ENCODE data around the gene ZRSR2. TPM values are rescaled to one million over a fixed set of nuclear protein-coding genes. Genes with fewer than 3 reads are reported as not detected.
"Not testable (repeated sequence)": the region's sequence is repeated elsewhere in the genome, so short reads cannot be mapped to it uniquely, and the experiment has no call there.

The ZRSR2 gene
- total RNA-seq, 1 experiment from 2014 or later, result not detected

GRCh38 chrX:15786915-15787314 is 3.4 kb upstream of the ZRSR2 start:
- in situ Hi-C loops (cut with HindIII; ENCODE audit: low sequenced_read_pairs), result no loop called here
- no peak for DNase-seq (ENCODE audit: low spot score)

GRCh38 chrX:15790769-15791290 is 546 bp downstream of the ZRSR2 start:
- no peak for DNase-seq (ENCODE audit: low spot score)

GRCh38 chrX:15797707-15798106 is 7.4 kb downstream of the ZRSR2 start:
- in situ Hi-C loops (cut with HindIII; ENCODE audit: low sequenced_read_pairs), result no loop called here
- DNase-seq (ENCODE audit: low spot score), result no peak

More at GRCh38 chrX:15790769-15791290, 546 bp downstream of the ZRSR2 start:
- in situ Hi-C loops (cut with HindIII; ENCODE audit: low sequenced_read_pairs), result no loop called here

- in situ Hi-C loops (cut with HindIII; ENCODE audit: low sequenced_read_pairs), result no loop called here
- no peak for DNase-seq (ENCODE audit: low spot score)
These were observed 14.3 kb downstream of the ZRSR2 start for GRCh38 chrX:15804563-15804962.

- in situ Hi-C loops (cut with HindIII; ENCODE audit: low sequenced_read_pairs), result no loop called here
- DNase-seq (ENCODE audit: low spot score), result no peak
These were observed 18.0 kb downstream of the ZRSR2 start for GRCh38 chrX:15808254-15808653.

GRCh38 chrX:15812192-15812938 is 22.1 kb downstream of the ZRSR2 start:
- in situ Hi-C loops (cut with HindIII; ENCODE audit: low sequenced_read_pairs), result no loop called here

GRCh38 chrX:15813416-15813815 is 23.1 kb downstream of the ZRSR2 start:
- in situ Hi-C loops (cut with HindIII; ENCODE audit: low sequenced_read_pairs), result no loop called here
- DNase-seq (ENCODE audit: low spot score), result peak; percentile 11

More at GRCh38 chrX:15812192-15812938, 22.1 kb downstream of the ZRSR2 start:
- no peak for DNase-seq (ENCODE audit: low spot score)

- no peak for DNase-seq (ENCODE audit: low spot score)
- in situ Hi-C loops (cut with HindIII; ENCODE audit: low sequenced_read_pairs), result no loop called here
These were observed 24.6 kb downstream of the ZRSR2 start for GRCh38 chrX:15814771-15815365.

GRCh38 chrX:15815779-15816437 is 25.6 kb downstream of the ZRSR2 start:
- in situ Hi-C loops (cut with HindIII; ENCODE audit: low sequenced_read_pairs), result no loop called here
- peak; percentile 8 for DNase-seq (ENCODE audit: low spot score)

- in situ Hi-C loops (cut with HindIII; ENCODE audit: low sequenced_read_pairs), result no loop called here
- no peak for DNase-seq (ENCODE audit: low spot score)
These were observed 26.1 kb downstream of the ZRSR2 start for GRCh38 chrX:15816438-15816809.

- in situ Hi-C loops (cut with HindIII; ENCODE audit: low sequenced_read_pairs), result no loop called here
- DNase-seq (ENCODE audit: low spot score), result no peak
These were observed 26.6 kb downstream of the ZRSR2 start for GRCh38 chrX:15816886-15817285.

- in situ Hi-C loops (cut with HindIII; ENCODE audit: low sequenced_read_pairs), result no loop called here
- no peak for DNase-seq (ENCODE audit: low spot score)
These were observed 30.1 kb downstream of the ZRSR2 start for GRCh38 chrX:15820106-15821073.

GRCh38 chrX:15822922-15823321 is 32.6 kb downstream of the ZRSR2 start:
- DNase-seq (ENCODE audit: low spot score), result no peak
- in situ Hi-C loops (cut with HindIII; ENCODE audit: low sequenced_read_pairs), result no loop called here

GRCh38 chrX:15825936-15826335 is 35.7 kb downstream of the ZRSR2 start:
- no peak for DNase-seq (ENCODE audit: low spot score)
- in situ Hi-C loops (cut with HindIII; ENCODE audit: low sequenced_read_pairs), result no loop called here

- no peak for DNase-seq (ENCODE audit: low spot score)
- in situ Hi-C loops (cut with HindIII; ENCODE audit: low sequenced_read_pairs), result no loop called here
These were observed 38.9 kb downstream of the ZRSR2 start for GRCh38 chrX:15829217-15829616.

GRCh38 chrX:15831347-15831746 is 41.1 kb downstream of the ZRSR2 start:
- in situ Hi-C loops (cut with HindIII; ENCODE audit: low sequenced_read_pairs), result not testable (repeated sequence)

GRCh38 chrX:15834053-15834452 is 43.8 kb downstream of the ZRSR2 start:
- no peak for DNase-seq (ENCODE audit: low spot score)
- in situ Hi-C loops (cut with HindIII; ENCODE audit: low sequenced_read_pairs), result no loop called here

More at GRCh38 chrX:15831347-15831746, 41.1 kb downstream of the ZRSR2 start:
- not testable (repeated sequence) for DNase-seq (ENCODE audit: low spot score)

GRCh38 chrX:15834827-15835595 is 44.7 kb downstream of the ZRSR2 start:
- in situ Hi-C loops (cut with HindIII; ENCODE audit: low sequenced_read_pairs), result no loop called here
- DNase-seq (ENCODE audit: low spot score), result no peak

All from G401 (cell line).